ENCODE measurements around the gene MSANTD7. TPM values are rescaled to one million over a fixed set of nuclear protein-coding genes. Genes with fewer than 3 reads are reported as not detected.

The MSANTD7 gene
- total RNA-seq, 1 donor from 2014 or later = 18.8 TPM

DNA sequence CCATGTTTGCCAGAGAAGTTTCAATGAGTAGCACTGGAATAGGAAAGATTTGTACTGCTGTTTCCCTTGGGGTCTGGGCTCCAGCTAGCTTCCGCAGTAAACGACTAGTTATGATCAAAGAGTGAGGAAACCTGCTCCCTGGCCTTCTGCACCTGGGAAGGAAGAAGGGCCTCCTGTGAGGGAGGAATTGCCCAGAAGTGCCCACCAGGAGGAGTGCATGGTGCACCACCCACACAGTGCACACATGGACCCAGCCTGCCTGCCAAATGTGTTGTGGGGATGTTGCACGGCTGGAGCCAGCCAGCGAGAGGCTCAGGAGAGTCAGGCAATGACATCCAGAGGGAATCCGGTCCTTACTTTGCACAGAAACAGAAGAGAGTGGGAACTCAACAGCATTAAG is 36.4 kb upstream of the MSANTD7 start:
- Histone ChIP-seq H3K79me2 (ENCODE audit: low read depth) (no peaks in the 10 kb centered on the region), H3F3A (ENCODE audit: low read depth) (no peaks in the 10 kb centered on the region), H4K20me1 (ENCODE audit: low read depth) (no peaks in the 10 kb centered on the region), H3K9ac (no peak overlapping the region), H3K27me3 (no peaks in the 10 kb centered on the region), H3K27ac (no peak overlapping the region), H3K4me3 (no peak overlapping the region), H3K4me1 (no peaks in the 10 kb centered on the region), H3K4me2 (no peak overlapping the region), H2AFZ (replicated peaks) (no peak overlapping the region), H3K9me3 (ENCODE audit: low read depth) (no peaks in the 10 kb centered on the region), H3K36me3 (no peaks in the 10 kb centered on the region)
- Mint-ChIP-seq H3K27me3 (ENCODE audit: insufficient read depth, low read depth) (no peaks in the 10 kb centered on the region), H3K4me1 (no peaks in the 10 kb centered on the region), H3K4me3 (no peak overlapping the region), H3K36me3 (no peaks in the 10 kb centered on the region), H3K9me3 (peaks cover 3% of the 10 kb centered on the region), H3K27ac (no peak overlapping the region)
- DNase-seq (ENCODE audit: low spot score) = peak; percentile 31
- no peak for TF ChIP-seq EZH2 (IDR thresholded peaks at IDR 0.05)
- TF ChIP-seq, protein P1, sequence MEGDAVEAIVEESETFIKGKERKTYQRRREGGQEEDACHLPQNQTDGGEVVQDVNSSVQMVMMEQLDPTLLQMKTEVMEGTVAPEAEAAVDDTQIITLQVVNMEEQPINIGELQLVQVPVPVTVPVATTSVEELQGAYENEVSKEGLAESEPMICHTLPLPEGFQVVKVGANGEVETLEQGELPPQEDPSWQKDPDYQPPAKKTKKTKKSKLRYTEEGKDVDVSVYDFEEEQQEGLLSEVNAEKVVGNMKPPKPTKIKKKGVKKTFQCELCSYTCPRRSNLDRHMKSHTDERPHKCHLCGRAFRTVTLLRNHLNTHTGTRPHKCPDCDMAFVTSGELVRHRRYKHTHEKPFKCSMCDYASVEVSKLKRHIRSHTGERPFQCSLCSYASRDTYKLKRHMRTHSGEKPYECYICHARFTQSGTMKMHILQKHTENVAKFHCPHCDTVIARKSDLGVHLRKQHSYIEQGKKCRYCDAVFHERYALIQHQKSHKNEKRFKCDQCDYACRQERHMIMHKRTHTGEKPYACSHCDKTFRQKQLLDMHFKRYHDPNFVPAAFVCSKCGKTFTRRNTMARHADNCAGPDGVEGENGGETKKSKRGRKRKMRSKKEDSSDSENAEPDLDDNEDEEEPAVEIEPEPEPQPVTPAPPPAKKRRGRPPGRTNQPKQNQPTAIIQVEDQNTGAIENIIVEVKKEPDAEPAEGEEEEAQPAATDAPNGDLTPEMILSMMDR (IDR thresholded peaks at IDR 0.05) = no peak
- no peak for TF ChIP-seq EZH2phosphoT487 (IDR thresholded peaks at IDR 0.05)

DNA sequence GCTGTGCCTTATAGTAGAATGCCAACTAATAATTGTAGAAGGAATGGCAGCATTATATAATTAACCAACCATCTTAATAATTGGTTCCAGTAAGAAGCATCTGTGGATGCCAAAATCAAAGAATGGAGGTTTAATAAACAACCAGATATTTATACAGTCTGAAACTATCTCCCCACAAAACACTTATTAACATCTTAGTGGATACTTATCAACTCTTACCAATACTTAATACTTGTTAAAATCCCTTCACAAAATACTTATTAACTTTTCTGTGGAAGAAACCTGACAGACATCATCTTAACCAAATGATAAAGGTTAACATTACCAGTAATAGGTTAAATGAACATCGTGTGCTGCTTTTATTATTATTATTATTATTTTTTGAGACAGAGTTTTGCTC is 34.3 kb upstream of the MSANTD7 start:
- H3K36me3 Mint-ChIP-seq = no peaks in the 10 kb centered on the region
- no peaks in the 10 kb centered on the region for H3K27me3 Mint-ChIP-seq (ENCODE audit: insufficient read depth, low read depth)
- H3K4me3 Mint-ChIP-seq = no peak overlapping the region
- Histone ChIP-seq H3F3A (ENCODE audit: low read depth) (no peaks in the 10 kb centered on the region), H3K4me1 (no peaks in the 10 kb centered on the region), H2AFZ (replicated peaks) (no peak overlapping the region), H3K36me3 (no peaks in the 10 kb centered on the region), H3K27me3 (no peaks in the 10 kb centered on the region), H3K4me2 (no peak overlapping the region), H3K27ac (no peak overlapping the region), H3K9ac (no peak overlapping the region), H3K79me2 (ENCODE audit: low read depth) (no peaks in the 10 kb centered on the region), H3K4me3 (no peak overlapping the region), H3K9me3 (ENCODE audit: low read depth) (no peaks in the 10 kb centered on the region), H4K20me1 (ENCODE audit: low read depth) (no peaks in the 10 kb centered on the region)
- TF ChIP-seq EZH2phosphoT487 (IDR thresholded peaks at IDR 0.05) (no peak), EZH2 (IDR thresholded peaks at IDR 0.05) (no peak)
- TF ChIP-seq, protein P1 (IDR thresholded peaks at IDR 0.05) = no peak
- H3K4me1 Mint-ChIP-seq = no peaks in the 10 kb centered on the region
- H3K9me3 Mint-ChIP-seq = peaks cover 3% of the 10 kb centered on the region
- H3K27ac Mint-ChIP-seq = no peak overlapping the region
- no peak for DNase-seq (ENCODE audit: low spot score)

DNA sequence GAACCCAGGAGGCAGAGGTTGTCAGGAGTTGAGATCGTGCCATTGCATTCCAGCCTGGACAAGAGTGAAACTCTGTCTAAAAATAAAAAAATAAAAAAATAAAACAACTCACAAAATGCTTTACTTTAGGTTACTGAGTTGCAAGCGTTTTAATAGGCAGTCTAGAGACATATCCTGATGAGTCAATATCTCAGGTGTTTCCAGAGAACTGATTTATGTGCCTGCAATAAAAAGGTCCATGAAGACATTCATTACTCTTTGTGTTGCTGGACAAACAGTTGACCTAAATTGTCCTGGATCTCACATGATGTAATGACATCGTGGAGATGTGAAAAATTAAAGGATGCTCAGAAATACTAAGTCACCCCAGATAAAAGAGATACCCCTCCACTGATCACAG is 31.8 kb upstream of the MSANTD7 start:
- Mint-ChIP-seq H3K4me1 (no peaks in the 10 kb centered on the region), H3K4me3 (no peak overlapping the region), H3K27me3 (ENCODE audit: insufficient read depth, low read depth) (peaks cover 5% of the 10 kb centered on the region), H3K27ac (no peak overlapping the region), H3K9me3 (peaks cover 3% of the 10 kb centered on the region), H3K36me3 (no peaks in the 10 kb centered on the region)
- Histone ChIP-seq H3K4me3 (no peak overlapping the region), H3K9ac (no peak overlapping the region), H3K36me3 (no peaks in the 10 kb centered on the region), H2AFZ (replicated peaks) (no peak overlapping the region), H3K79me2 (ENCODE audit: low read depth) (no peaks in the 10 kb centered on the region), H3K4me2 (no peak overlapping the region), H4K20me1 (ENCODE audit: low read depth) (no peaks in the 10 kb centered on the region), H3K27ac (no peak overlapping the region), H3K9me3 (ENCODE audit: low read depth) (no peaks in the 10 kb centered on the region), H3K27me3 (no peaks in the 10 kb centered on the region), H3F3A (ENCODE audit: low read depth) (no peaks in the 10 kb centered on the region), H3K4me1 (no peaks in the 10 kb centered on the region)
- DNase-seq (ENCODE audit: low spot score) = no peak
- TF ChIP-seq EZH2phosphoT487 (IDR thresholded peaks at IDR 0.05) (no peak), EZH2 (IDR thresholded peaks at IDR 0.05) (no peak)
- TF ChIP-seq, protein P1 (IDR thresholded peaks at IDR 0.05) = no peak
